H1 (cell line): Measurements from ENCODE around the gene CASQ2. TPM values are rescaled to one million over a fixed set of nuclear protein-coding genes. Genes with fewer than 3 reads are reported as not detected.

Experiments
- CTCF ChIA-PET: fragments of 300-600 bp; sonication (Branson Sonifier 250); formaldehyde crosslinking; loops from one replicate; lab custom pipeline; 2021; ENCODE audit not compliant: partially characterized antibody; lab: Charles Lee
- POLR2A ChIA-PET: fragments of 300-600 bp; sonication (Branson Sonifier 250); formaldehyde crosslinking; loops from one replicate; lab custom pipeline; 2021; ENCODE audit warnings: inconsistent platforms; ENCODE audit not compliant: partially characterized antibody; lab: Charles Lee
- DNase-seq, 2 experiments: peaks; one replicate each; pipeline versions ENCODE4 v3.0.0 to v3.0.0-alpha.2; 2010 to 2022; ENCODE audit warnings: low spot score in 2 of 2, low read depth in 1 of 2, mixed read lengths in 1 of 2
- FAIRE-seq: peaks from 2 replicates; lab custom pipeline; 2011; peaks lifted over from hg19 to GRCh38; lab: Jason Lieb, UNC
- H2AFZ ChIP-seq: 2 replicates; pipeline ENCODE4 v1.8.1; 2012; ENCODE audit warnings: low read length, inconsistent platforms
- H2AK5ac ChIP-seq: 2 replicates; pipeline ENCODE4 v1.6.1; 2013; ENCODE audit warnings: low read depth, low read length
- H2BK120ac ChIP-seq: replicated peaks from 2 replicates; pipeline ENCODE3; 2013; ENCODE audit warnings: low read depth, low read length, inconsistent platforms
- H2BK12ac ChIP-seq: 2 replicates; pipeline ENCODE4 v1.6.1; 2013; ENCODE audit warnings: low read depth, low read length
- H2BK15ac ChIP-seq: 2 replicates; pipeline ENCODE4 v1.6.1; 2013; ENCODE audit warnings: low read length
- H2BK20ac ChIP-seq: 2 replicates; pipeline ENCODE4 v1.6.1; 2013; ENCODE audit warnings: low read length
- H2BK5ac ChIP-seq: 2 replicates; pipeline ENCODE4 v1.6.1; 2013; ENCODE audit warnings: low read depth, low read length
- H3K14ac ChIP-seq: 2 replicates; pipeline ENCODE4 v1.6.1; 2013; ENCODE audit warnings: inconsistent platforms; ENCODE audit not compliant: insufficient read length
- H3K18ac ChIP-seq: 2 replicates; pipeline ENCODE4 v1.6.1; 2013; ENCODE audit warnings: low read length; ENCODE audit errors: extremely low read depth
- H3K23ac ChIP-seq: 2 replicates; pipeline ENCODE4 v1.6.1; 2013; ENCODE audit warnings: inconsistent platforms; ENCODE audit not compliant: insufficient read length
- H3K23me2 ChIP-seq: 2 replicates; pipeline ENCODE4 v1.6.1; 2013; ENCODE audit warnings: low read depth, low read length
- H3K27ac ChIP-seq: 2 replicates; pipeline ENCODE4 v1.6.1; 2011; ENCODE audit warnings: low read depth, low read length, inconsistent platforms
- H3K27me3 ChIP-seq, 4 experiments: replicated peaks in 1 of 4; 1 replicate in 1 of 4; 2 replicates in 3 of 4; pipeline versions ENCODE4 v1.6.1 to v1.8.1; 2011 to 2013; ENCODE audit warnings: low read length in 3 of 4, mild to moderate bottlenecking in 3 of 4, inconsistent platforms in 2 of 4, mixed read lengths in 2 of 4, moderate library complexity in 1 of 4; ENCODE audit not compliant: control insufficient read depth in 3 of 4, insufficient read depth in 3 of 4; ENCODE audit errors: extremely low read depth in 1 of 4
- H3K36me3 ChIP-seq, 4 experiments: 2 replicates each; pipeline versions ENCODE4 v1.6.1 to v1.8.1; 2011 to 2013; ENCODE audit warnings: mild to moderate bottlenecking in 4 of 4, low read length in 3 of 4, moderate library complexity in 2 of 4, control low read depth in 1 of 4, inconsistent platforms in 1 of 4; ENCODE audit not compliant: insufficient read depth in 4 of 4, control insufficient read depth in 2 of 4
- H3K4ac ChIP-seq: replicated peaks from 2 replicates; pipeline ENCODE3; 2013; ENCODE audit warnings: low read length, low read depth, mixed read lengths, inconsistent platforms; ENCODE audit not compliant: insufficient read length
- H3K4me1 ChIP-seq, 4 experiments: replicated peaks in 1 of 4; 1 replicate in 1 of 4; 2 replicates in 3 of 4; pipeline versions ENCODE4 v1.6.1 to v1.8.1; 2011 to 2013; ENCODE audit warnings: low read length in 3 of 4, inconsistent platforms in 2 of 4, mixed read lengths in 1 of 4; ENCODE audit not compliant: insufficient read depth in 4 of 4, control insufficient read depth in 3 of 4
- H3K4me2 ChIP-seq, 2 experiments: 2 replicates each; pipeline versions ENCODE4 v1.6.1 to v1.8.1; 2011 to 2013; ENCODE audit warnings: low read depth in 2 of 2, low read length in 2 of 2, control low read depth in 1 of 2, inconsistent platforms in 1 of 2, mild to moderate bottlenecking in 1 of 2; ENCODE audit not compliant: insufficient read depth in 1 of 2
- H3K4me3 ChIP-seq, 4 experiments: fragments of 200-600, 300-600 bp in 1 of 4; sonication (generic), shearing (Covaris generic), sonication (Bioruptor Twin) in 1 of 4; 2 replicates each; pipeline versions ENCODE4 v1.5.1 to v1.8.1; 2011 to 2016; ENCODE audit warnings: low read length in 4 of 4, low read depth in 3 of 4, control low read depth in 2 of 4, inconsistent platforms in 2 of 4, mild to moderate bottlenecking in 2 of 4, mixed read lengths in 1 of 4, moderate library complexity in 1 of 4; ENCODE audit not compliant: insufficient read depth in 2 of 4; ENCODE audit errors: extremely low read depth in 1 of 4
- H3K56ac ChIP-seq: replicated peaks from 2 replicates; pipeline ENCODE3; 2013; ENCODE audit warnings: low read depth, mild to moderate bottlenecking, mixed read lengths, low read length, inconsistent platforms; ENCODE audit not compliant: insufficient read length
- H3K79me1 ChIP-seq: 2 replicates; pipeline ENCODE4 v1.6.1; 2013; ENCODE audit warnings: low read depth, low read length, control low read depth
- H3K79me2 ChIP-seq, 2 experiments: 2 replicates each; pipeline versions ENCODE4 v1.6.1 to v1.8.1; 2012 to 2013; ENCODE audit warnings: low read length in 2 of 2, mild to moderate bottlenecking in 2 of 2, inconsistent platforms in 1 of 2; ENCODE audit not compliant: insufficient read depth in 2 of 2, control insufficient read depth in 1 of 2
- H3K9ac ChIP-seq, 4 experiments: replicated peaks in 1 of 4; 1 replicate in 1 of 4; 2 replicates in 3 of 4; pipeline versions ENCODE4 v1.6.1 to v1.8.1; 2011 to 2013; ENCODE audit warnings: low read depth in 3 of 4, low read length in 3 of 4, control low read depth in 2 of 4, mild to moderate bottlenecking in 2 of 4, moderate library complexity in 2 of 4, inconsistent platforms in 1 of 4; ENCODE audit errors: extremely low read depth in 1 of 4
- H3K9me3 ChIP-seq, 2 experiments: 2 replicates each; pipeline versions ENCODE4 v1.6.1 to v1.8.1; 2012 to 2013; ENCODE audit warnings: mild to moderate bottlenecking in 2 of 2, moderate library complexity in 2 of 2, control low read depth in 1 of 2, inconsistent platforms in 1 of 2, low read depth in 1 of 2, low read length in 1 of 2, mixed read lengths in 1 of 2; ENCODE audit not compliant: insufficient read depth in 2 of 2
- H4K20me1 ChIP-seq, 2 experiments: replicated peaks in 1 of 2; 2 replicates each; pipeline versions ENCODE3 to v1.8.1; 2011 to 2013; ENCODE audit warnings: inconsistent platforms in 2 of 2, low read length in 2 of 2, mild to moderate bottlenecking in 1 of 2; ENCODE audit not compliant: insufficient read depth in 2 of 2, control insufficient read depth in 1 of 2
- H4K5ac ChIP-seq: 2 replicates; pipeline ENCODE4 v1.6.1; 2013; ENCODE audit warnings: low read length, low read depth, mixed read lengths, inconsistent platforms; ENCODE audit not compliant: insufficient read length
- H4K8ac ChIP-seq: 2 replicates; pipeline ENCODE4 v1.8.0; 2013; ENCODE audit warnings: mild to moderate bottlenecking, moderate library complexity, low read length, inconsistent platforms; ENCODE audit not compliant: insufficient read depth; ENCODE audit errors: extremely low read depth
- H4K91ac ChIP-seq: replicated peaks from 2 replicates; pipeline ENCODE3; 2013; ENCODE audit warnings: low read length, mixed read lengths, inconsistent platforms; ENCODE audit not compliant: insufficient read length
- ATF2 ChIP-seq: IDR thresholded peaks from 2 replicates; pipeline ENCODE4 v1.6.1; 2012; ENCODE audit warnings: low read length, inconsistent platforms
- CBX8 ChIP-seq: fragments of 300-800, 300-1000 bp; sonication (generic); IDR thresholded peaks from 2 replicates; pipeline ENCODE4 v1.7.1; 2016; ENCODE audit warnings: low read depth, low read length, borderline replicate concordance
- EP300 ChIP-seq, 2 experiments: IDR thresholded peaks; 1 replicate in 1 of 2; 2 replicates in 1 of 2; pipeline ENCODE4 v1.6.1; 2011 to 2012; ENCODE audit warnings: low read depth in 2 of 2, low read length in 2 of 2, mild to moderate bottlenecking in 2 of 2, borderline replicate concordance in 1 of 2, inconsistent platforms in 1 of 2, moderate library complexity in 1 of 2
- EZH2 ChIP-seq: fragments of 200-600 bp; sonication (generic); IDR thresholded peaks from 2 replicates; pipeline ENCODE4 v1.7.1; 2012; ENCODE audit warnings: low read depth, mild to moderate bottlenecking, moderate library complexity, low read length, inconsistent platforms; ENCODE audit not compliant: severe bottlenecking
- FOSL1 ChIP-seq: IDR thresholded peaks from 2 replicates; pipeline ENCODE4 v1.6.1; 2011; ENCODE audit warnings: mild to moderate bottlenecking, low read depth, low read length, moderate library complexity; ENCODE audit not compliant: insufficient read depth
- MAX ChIP-seq: IDR thresholded peaks from 2 replicates; pipeline ENCODE4 v1.6.1; 2012; ENCODE audit warnings: inconsistent platforms
- NANOG ChIP-seq: IDR thresholded peaks from 2 replicates; pipeline ENCODE4 v1.6.1; 2011; ENCODE audit warnings: low read length, low read depth, mild to moderate bottlenecking, inconsistent platforms; ENCODE audit not compliant: insufficient read depth, poor library complexity, severe bottlenecking
- PHF8 ChIP-seq: fragments of 200-600 bp; sonication (generic); conservative IDR thresholded peaks from 2 replicates; pipeline ENCODE4 v1.7.1; 2012; ENCODE audit warnings: low read depth, mild to moderate bottlenecking, inconsistent platforms, low read length, moderate library complexity
- SIX5 ChIP-seq: IDR thresholded peaks from 2 replicates; pipeline ENCODE4 v1.6.1; 2011; ENCODE audit warnings: mild to moderate bottlenecking, low read depth, low read length
- SP2 ChIP-seq: IDR thresholded peaks from 2 replicates; pipeline ENCODE4 v1.6.1; 2012; ENCODE audit warnings: mild to moderate bottlenecking, low read length, inconsistent platforms
- SP4 ChIP-seq: IDR thresholded peaks from 2 replicates; pipeline ENCODE4 v1.6.1; 2012; ENCODE audit warnings: low read length, inconsistent platforms
- TEAD4 ChIP-seq: IDR thresholded peaks from 2 replicates; pipeline ENCODE4 v1.6.1; 2012; ENCODE audit warnings: low read depth, low read length, inconsistent platforms, mixed read lengths
- WGBS, 2 experiments: shearing (Covaris generic) in 1 of 2; methylation state at CpG; one replicate each; pipeline versions ENCODE4 v1.1.6 to v1.1.7; 2013 to 2015; ENCODE audit warnings: low lambda C conversion rate in 2 of 2, mixed read lengths in 2 of 2, inconsistent platforms in 1 of 2, low coverage in 1 of 2, missing lambda C conversion rate in 1 of 2; ENCODE audit not compliant: insufficient replicate concordance in 2 of 2, insufficient coverage in 1 of 2, insufficient read length in 1 of 2; ENCODE audit errors: extremely low coverage in 1 of 2, missing lambda C conversion rate in 1 of 2; 5-methylcytosine and 5-hydroxymethylcytosine counted together
- polyA plus RNA-seq, 7 experiments: library from polyadenylated mRNA; depleted of rRNA in 3 of 7; stranded (reverse) in 5 of 7; unstranded in 2 of 7; fragments of >200 nt in 5 of 7; fragments of 200-250 nt in 2 of 7; gene quantifications; 1 replicate in 5 of 7; 2 replicates in 1 of 7; 4 replicates in 1 of 7; pipeline versions ENCODE4 v1.2.1 to v1.2.3, GENCODE V29; 2011 to 2013; ENCODE audit warnings: missing spikeins in 2 of 7, mixed read lengths in 2 of 7
- total RNA-seq: library from RNA; stranded (reverse); fragmentation: NEBNext Ultra II Directional; extraction: Animal tissue kit (Norgen Biotek cat#: 25700); gene quantifications from 2 replicates; pipeline ENCODE4 v1.2.1, GENCODE V29; 2021

Gene CASQ2
- total and polyA plus RNA-seq, 2 of the 8 experiments (the other 6 are each of a cell fraction or from before 2014, with no cell fraction given) = not detected

GRCh38 chr1:115791816-115792215, 23.3 kb upstream of the CASQ2 start:
- H4K91ac ChIP-seq = no peak overlapping the region
- H3K4me2 ChIP-seq = no peak overlapping the region
- no peak overlapping the region for H3K23ac ChIP-seq
- FAIRE-seq = no peak
- H3K9ac ChIP-seq = no peak overlapping the region
- no peak overlapping the region for H4K5ac ChIP-seq
- H3K36me3 ChIP-seq = no peaks in the 10 kb centered on the region
- H3K56ac ChIP-seq = no peak overlapping the region
- no peak overlapping the region for H2AFZ ChIP-seq
- no peak overlapping the region for H2BK120ac ChIP-seq
- H4K8ac ChIP-seq = no peak overlapping the region
- H2AK5ac ChIP-seq = no peak overlapping the region
- H3K79me2 ChIP-seq = no peaks in the 10 kb centered on the region
- no peak overlapping the region for H2BK5ac ChIP-seq
- no peak overlapping the region for H2BK15ac ChIP-seq
- no peak overlapping the region for H3K14ac ChIP-seq
- H3K27ac ChIP-seq = no peak overlapping the region
- H3K18ac ChIP-seq = no peak overlapping the region
- peaks cover 0 to 5% (median 2%) of the 10 kb centered on the region in 4 experiments; a peak in 2 of 7 replicates for H3K4me1 ChIP-seq
- POLR2A ChIA-PET = no interaction called here
- H3K9me3 ChIP-seq = no peaks in the 10 kb centered on the region
- H3K79me1 ChIP-seq = no peaks in the 10 kb centered on the region
- DNase-seq = no peak
- H3K27me3 ChIP-seq = no peaks in the 10 kb centered on the region
- CTCF ChIA-PET = interaction anchor here (0.8 to 1.5 kb wide), 3 partner anchors 20 to 184 kb away, joined by 3 to 5 read pairs (median 4); no protein-coding TSS in a partner anchor
- no peaks in the 10 kb centered on the region for H3K23me2 ChIP-seq
- no peak overlapping the region for H3K4me3 ChIP-seq
- no peak overlapping the region for H2BK20ac ChIP-seq
- 84% methylated on average over 3 of the region's 3 CpGs; no CpG with 5 or more reads in 1 of the 2 experiments for WGBS, 2 experiments
- H3K4ac ChIP-seq = no peak overlapping the region
- no peak overlapping the region for H2BK12ac ChIP-seq
- no peaks in the 10 kb centered on the region for H4K20me1 ChIP-seq
- TF ChIP-seq TEAD4 = no peak
- no peak for TF ChIP-seq SP4
- TF ChIP-seq PHF8 = no peak
- TF ChIP-seq EZH2 = no peak
- no peak for TF ChIP-seq MAX
- TF ChIP-seq CBX8 = no peak
- no peak for TF ChIP-seq NANOG
- TF ChIP-seq ATF2 = no peak
- no peak for TF ChIP-seq SP2
- no peak for TF ChIP-seq EP300 (IDR thresholded peaks at IDR 0.05; ENCODE audit: borderline replicate concordance in 1 of 2, low read depth in 2 of 2, low read length in 2 of 2)
- TF ChIP-seq SIX5 = no peak
- TF ChIP-seq FOSL1 = no peak
